HepG2 (cell line): ENCODE data around the gene ETS1. TPM values are rescaled to one million over a fixed set of nuclear protein-coding genes. Genes with fewer than 3 reads are reported as not detected.

ENCODE experiments used
- CBX1 ChIP-seq: IDR thresholded peaks from one replicate; pipeline ENCODE4 v1.6.1; 2016; ENCODE audit warnings: antibody characterized with exemption, low read depth
- CEBPB ChIP-seq: IDR thresholded peaks from 2 replicates; pipeline ENCODE4 v1.6.1; 2011; ENCODE audit warnings: low read depth, low read length, improper control_type of control experiment, borderline replicate concordance
- HNF4A ChIP-seq: sonication (generic); formaldehyde crosslinking; IDR thresholded peaks from 2 replicates; pipeline ENCODE4 v1.4.0; 2020; ENCODE audit warnings: missing genetic modification reagents
- HNF4G ChIP-seq, 2 experiments: sonication (generic) in 1 of 2; formaldehyde crosslinking in 1 of 2; IDR thresholded peaks; 2 replicates each; pipeline versions ENCODE4 v1.4.0 to v1.6.1; 2011 to 2020; ENCODE audit warnings: borderline replicate concordance in 2 of 2, low read depth in 2 of 2, mild to moderate bottlenecking in 2 of 2, low read length in 1 of 2, missing genetic modification reagents in 1 of 2, moderate library complexity in 1 of 2
- HNRNPL ChIP-seq: fragments of 200-400 bp; formaldehyde crosslinking; IDR thresholded peaks from 2 replicates; pipeline ENCODE4 v1.6.1; 2017; ENCODE audit warnings: mild to moderate bottlenecking, low read depth, low read length
- MIER2 ChIP-seq: IDR thresholded peaks from 2 replicates; pipeline ENCODE4 v1.6.1; 2016; ENCODE audit warnings: missing biosample characterization, missing genetic modification reagents
- MIER3 ChIP-seq: IDR thresholded peaks from 2 replicates; pipeline ENCODE4 v1.6.1; 2016; ENCODE audit warnings: missing compliant biosample characterization, borderline replicate concordance
- NCOA2 ChIP-seq: sonication (generic); formaldehyde crosslinking; IDR thresholded peaks from 2 replicates; pipeline ENCODE4 v1.8.0; 2022; ENCODE audit warnings: inconsistent platforms
- STAT6 ChIP-seq: sonication (generic); formaldehyde crosslinking; IDR thresholded peaks from 2 replicates; pipeline ENCODE4 v1.4.0; 2020; ENCODE audit warnings: missing genetic modification reagents, mild to moderate bottlenecking, borderline replicate concordance
- ZBTB33 ChIP-seq: sonication (generic); formaldehyde crosslinking; IDR thresholded peaks from 2 replicates; pipeline ENCODE4 v1.4.0; 2020; ENCODE audit warnings: missing genetic modification reagents
- ZNF629 ChIP-seq: sonication (generic); formaldehyde crosslinking; conservative IDR thresholded peaks from 2 replicates; pipeline ENCODE4 v1.5.0; 2020; ENCODE audit warnings: missing genetic modification reagents
- polyA plus RNA-seq, 8 experiments: library from polyadenylated mRNA; depleted of rRNA in 3 of 8; stranded (reverse) in 7 of 8; unstranded in 1 of 8; fragments of >200 nt; fragmentation: Illumina TruSeq in 4 of 8; extraction: Trizol in 4 of 8; gene quantifications; 2 replicates each; pipeline versions ENCODE4 v1.2.1 to v1.2.3, GENCODE V29; 2011 to 2016; ENCODE audit warnings: low read depth in 4 of 8, missing spikeins in 1 of 8, mixed read lengths in 1 of 8; ENCODE audit not compliant: insufficient read depth in 1 of 8
- total RNA-seq, 5 experiments: library from RNA; depleted of rRNA; stranded (reverse); fragments of >200 nt; fragmentation: Illumina TruSeq; extraction: Trizol; gene quantifications; 2 replicates each; pipeline ENCODE4 v1.2.3, GENCODE V29; 2016; ENCODE audit warnings: low read depth in 1 of 5
- TF ChIP-seq, protein P1 (sequence below): sonication (generic); formaldehyde crosslinking; IDR thresholded peaks from 2 replicates; pipeline ENCODE4 v1.4.0; 2020; ENCODE audit warnings: missing genetic modification reagents
- TF ChIP-seq, protein P2 (sequence below): sonication (generic); formaldehyde crosslinking; IDR thresholded peaks from 2 replicates; pipeline ENCODE4 v1.8.0; 2022; ENCODE audit warnings: mild to moderate bottlenecking, missing genetic modification reagents; ENCODE audit not compliant: insufficient replicate concordance
- TF ChIP-seq, protein P3 (sequence below): sonication (generic); formaldehyde crosslinking; IDR thresholded peaks from 2 replicates; pipeline ENCODE4 v1.4.0; 2020; ENCODE audit warnings: missing genetic modification reagents
- TF ChIP-seq, protein P4 (sequence below): sonication (generic); IDR thresholded peaks from 2 replicates; pipeline ENCODE4 v1.6.1; 2016; ENCODE audit warnings: low read depth, borderline replicate concordance

The ETS1 gene
- total and polyA plus RNA-seq, 2 of the 13 experiments (the other 11 are each of a cell fraction or from before 2014, with no cell fraction given), result 0.18 to 0.34 TPM

DNA sequence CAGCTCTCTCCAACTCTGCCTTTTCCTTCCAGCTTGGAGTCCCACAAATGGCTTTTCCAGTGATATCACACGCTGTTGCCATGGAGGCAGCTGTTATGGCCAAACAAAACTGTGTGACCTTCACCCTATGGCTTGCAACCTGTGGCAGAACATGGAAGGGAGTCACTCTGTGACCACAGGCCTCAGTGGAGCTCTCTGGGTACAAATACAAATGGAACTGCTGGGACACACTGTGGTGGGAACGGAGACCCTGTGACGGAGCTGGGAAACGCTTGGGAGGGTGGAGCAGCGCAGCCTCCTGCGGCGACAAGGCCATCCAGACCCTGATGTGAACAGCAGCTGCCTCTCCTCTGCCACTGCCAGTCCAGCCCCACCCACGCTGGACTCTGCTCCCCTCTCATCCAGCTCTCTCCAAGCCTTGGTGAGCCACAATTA is 162.5 kb downstream of the ETS1 start (continued):
- TF ChIP-seq, protein P1, sequence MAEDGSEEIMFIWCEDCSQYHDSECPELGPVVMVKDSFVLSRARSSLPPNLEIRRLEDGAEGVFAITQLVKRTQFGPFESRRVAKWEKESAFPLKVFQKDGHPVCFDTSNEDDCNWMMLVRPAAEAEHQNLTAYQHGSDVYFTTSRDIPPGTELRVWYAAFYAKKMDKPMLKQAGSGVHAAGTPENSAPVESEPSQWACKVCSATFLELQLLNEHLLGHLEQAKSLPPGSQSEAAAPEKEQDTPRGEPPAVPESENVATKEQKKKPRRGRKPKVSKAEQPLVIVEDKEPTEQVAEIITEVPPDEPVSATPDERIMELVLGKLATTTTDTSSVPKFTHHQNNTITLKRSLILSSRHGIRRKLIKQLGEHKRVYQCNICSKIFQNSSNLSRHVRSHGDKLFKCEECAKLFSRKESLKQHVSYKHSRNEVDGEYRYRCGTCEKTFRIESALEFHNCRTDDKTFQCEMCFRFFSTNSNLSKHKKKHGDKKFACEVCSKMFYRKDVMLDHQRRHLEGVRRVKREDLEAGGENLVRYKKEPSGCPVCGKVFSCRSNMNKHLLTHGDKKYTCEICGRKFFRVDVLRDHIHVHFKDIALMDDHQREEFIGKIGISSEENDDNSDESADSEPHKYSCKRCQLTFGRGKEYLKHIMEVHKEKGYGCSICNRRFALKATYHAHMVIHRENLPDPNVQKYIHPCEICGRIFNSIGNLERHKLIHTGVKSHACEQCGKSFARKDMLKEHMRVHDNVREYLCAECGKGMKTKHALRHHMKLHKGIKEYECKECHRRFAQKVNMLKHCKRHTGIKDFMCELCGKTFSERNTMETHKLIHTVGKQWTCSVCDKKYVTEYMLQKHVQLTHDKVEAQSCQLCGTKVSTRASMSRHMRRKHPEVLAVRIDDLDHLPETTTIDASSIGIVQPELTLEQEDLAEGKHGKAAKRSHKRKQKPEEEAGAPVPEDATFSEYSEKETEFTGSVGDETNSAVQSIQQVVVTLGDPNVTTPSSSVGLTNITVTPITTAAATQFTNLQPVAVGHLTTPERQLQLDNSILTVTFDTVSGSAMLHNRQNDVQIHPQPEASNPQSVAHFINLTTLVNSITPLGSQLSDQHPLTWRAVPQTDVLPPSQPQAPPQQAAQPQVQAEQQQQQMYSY, result peak; percentile 73; the same call in 1 of the 2 replicates
- TF ChIP-seq MIER2 (CRISPR knock-in tag), result peak; percentile 24; the same call in 1 of the 2 replicates
- TF ChIP-seq HNF4A (CRISPR knock-in tag), result peak; percentile 80
- TF ChIP-seq, protein P2, sequence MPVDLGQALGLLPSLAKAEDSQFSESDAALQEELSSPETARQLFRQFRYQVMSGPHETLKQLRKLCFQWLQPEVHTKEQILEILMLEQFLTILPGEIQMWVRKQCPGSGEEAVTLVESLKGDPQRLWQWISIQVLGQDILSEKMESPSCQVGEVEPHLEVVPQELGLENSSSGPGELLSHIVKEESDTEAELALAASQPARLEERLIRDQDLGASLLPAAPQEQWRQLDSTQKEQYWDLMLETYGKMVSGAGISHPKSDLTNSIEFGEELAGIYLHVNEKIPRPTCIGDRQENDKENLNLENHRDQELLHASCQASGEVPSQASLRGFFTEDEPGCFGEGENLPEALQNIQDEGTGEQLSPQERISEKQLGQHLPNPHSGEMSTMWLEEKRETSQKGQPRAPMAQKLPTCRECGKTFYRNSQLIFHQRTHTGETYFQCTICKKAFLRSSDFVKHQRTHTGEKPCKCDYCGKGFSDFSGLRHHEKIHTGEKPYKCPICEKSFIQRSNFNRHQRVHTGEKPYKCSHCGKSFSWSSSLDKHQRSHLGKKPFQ (CRISPR knock-in tag), result no peak
- 0 out of 2 replicates have a peak, but pooled peaks have one; percentile 14 for TF ChIP-seq ZNF629
- TF ChIP-seq ZBTB33 (CRISPR knock-in tag), result 0 out of 2 replicates have a peak, but pooled peaks have one; percentile 17
- TF ChIP-seq, protein P3, sequence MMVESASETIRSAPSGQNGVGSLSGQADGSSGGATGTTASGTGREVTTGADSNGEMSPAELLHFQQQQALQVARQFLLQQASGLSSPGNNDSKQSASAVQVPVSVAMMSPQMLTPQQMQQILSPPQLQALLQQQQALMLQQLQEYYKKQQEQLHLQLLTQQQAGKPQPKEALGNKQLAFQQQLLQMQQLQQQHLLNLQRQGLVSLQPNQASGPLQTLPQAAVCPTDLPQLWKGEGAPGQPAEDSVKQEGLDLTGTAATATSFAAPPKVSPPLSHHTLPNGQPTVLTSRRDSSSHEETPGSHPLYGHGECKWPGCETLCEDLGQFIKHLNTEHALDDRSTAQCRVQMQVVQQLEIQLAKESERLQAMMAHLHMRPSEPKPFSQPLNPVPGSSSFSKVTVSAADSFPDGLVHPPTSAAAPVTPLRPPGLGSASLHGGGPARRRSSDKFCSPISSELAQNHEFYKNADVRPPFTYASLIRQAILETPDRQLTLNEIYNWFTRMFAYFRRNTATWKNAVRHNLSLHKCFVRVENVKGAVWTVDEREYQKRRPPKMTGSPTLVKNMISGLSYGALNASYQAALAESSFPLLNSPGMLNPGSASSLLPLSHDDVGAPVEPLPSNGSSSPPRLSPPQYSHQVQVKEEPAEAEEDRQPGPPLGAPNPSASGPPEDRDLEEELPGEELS, result peak; percentile 35; the same call in 1 of the 2 replicates
- 0 out of 2 replicates have a peak, but pooled peaks have one; percentile 51 for TF ChIP-seq HNF4G (IDR thresholded peaks at IDR 0.05; ENCODE audit: borderline replicate concordance, low read depth, low read length)
- no peak for TF ChIP-seq HNF4G (CRISPR knock-in tag; IDR thresholded peaks at IDR 0.05; ENCODE audit: borderline replicate concordance, low read depth)
- 0 out of 2 replicates have a peak, but pooled peaks have one; percentile 36 for TF ChIP-seq HNRNPL
- TF ChIP-seq NCOA2 (CRISPR knock-in tag), result peak; percentile 19; the same call in 1 of the 2 replicates
- no peak for TF ChIP-seq STAT6
- TF ChIP-seq MIER3 (CRISPR knock-in tag), result peak; percentile 54; the same call in 1 of the 2 replicates
- TF ChIP-seq CBX1, result no peak
- TF ChIP-seq CEBPB, result 0 out of 2 replicates have a peak, but pooled peaks have one; percentile 3
- TF ChIP-seq, protein P4, sequence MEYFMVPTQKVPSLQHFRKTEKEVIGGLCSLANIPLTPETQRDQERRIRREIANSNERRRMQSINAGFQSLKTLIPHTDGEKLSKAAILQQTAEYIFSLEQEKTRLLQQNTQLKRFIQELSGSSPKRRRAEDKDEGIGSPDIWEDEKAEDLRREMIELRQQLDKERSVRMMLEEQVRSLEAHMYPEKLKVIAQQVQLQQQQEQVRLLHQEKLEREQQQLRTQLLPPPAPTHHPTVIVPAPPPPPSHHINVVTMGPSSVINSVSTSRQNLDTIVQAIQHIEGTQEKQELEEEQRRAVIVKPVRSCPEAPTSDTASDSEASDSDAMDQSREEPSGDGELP, result peak; percentile 51
